Left renal cortex interstitium (tissue), 4 donors: ENCODE measurements around the gene ZNF544. TPM values are rescaled to one million over a fixed set of nuclear protein-coding genes. Genes with fewer than 3 reads are reported as not detected.
"Not testable (repeated sequence)": the region's sequence is repeated elsewhere in the genome, so short reads cannot be mapped to it uniquely, and the experiment has no call there.

Source experiments
- DNase-seq, 4 donors: peaks; one replicate each; pipeline ENCODE4 v3.0.0-alpha.2; 2013; ENCODE audit warnings: low read depth in 4 of 4, low spot score in 2 of 4, missing footprints in 1 of 4
- polyA plus RNA-seq, 4 donors: library from polyadenylated mRNA; unstranded; fragments of 120-200 nt; gene quantifications; one replicate each; pipeline ENCODE4 v1.2.1, GENCODE V29; 2013; ENCODE audit not compliant: insufficient read length in 4 of 4

ZNF544 gene
- polyA plus RNA-seq, 4 donors = 32.4 to 48.9 (median 35.6) TPM

DNA sequence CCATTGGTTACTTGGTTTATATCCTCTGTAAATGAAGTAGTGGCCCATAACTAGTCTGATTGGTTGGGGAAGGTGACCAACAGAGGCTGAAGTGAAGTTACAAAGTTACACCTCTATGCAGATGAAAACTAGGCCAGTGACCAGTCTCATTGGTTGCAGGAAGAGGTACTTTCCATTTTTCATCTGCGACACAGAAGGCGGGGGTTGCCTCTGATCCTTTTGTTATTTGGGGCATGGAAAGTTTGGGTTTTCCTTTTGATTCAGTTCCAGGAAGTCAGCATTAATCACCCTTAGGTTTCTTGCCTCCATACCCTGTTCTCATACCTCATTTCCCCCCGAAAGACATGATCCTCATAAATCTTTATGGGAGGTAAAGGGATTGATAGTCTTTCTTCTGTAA is 20.2 kb downstream of the ZNF544 start:
- DNase-seq = no peak

DNA sequence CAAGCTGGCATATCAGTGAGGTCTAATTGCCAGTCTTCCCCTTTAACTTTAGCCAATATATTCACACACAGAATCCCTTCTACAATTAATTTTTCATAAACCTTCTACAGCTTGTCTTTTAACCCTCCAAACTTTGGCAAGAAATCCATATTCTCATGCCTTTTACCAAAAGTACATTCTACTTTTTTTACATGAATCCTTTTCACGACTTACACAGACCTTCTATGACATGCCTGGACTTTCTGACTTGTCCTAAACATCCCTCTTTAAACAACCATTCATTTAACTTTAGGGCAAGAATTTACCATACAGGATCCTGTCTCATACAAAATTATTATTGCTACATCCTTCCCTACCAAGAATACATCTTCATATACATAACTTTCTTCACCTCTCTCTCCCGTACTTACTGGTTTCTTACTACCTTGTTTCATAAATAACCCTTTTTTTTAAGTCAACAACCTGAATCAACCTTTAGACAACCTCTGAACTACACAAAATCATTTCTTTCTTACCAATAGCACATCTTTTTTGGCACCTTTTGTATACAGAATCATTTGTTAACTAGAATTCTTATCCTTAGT is 23.5 kb downstream of the ZNF544 start:
- no peak for DNase-seq

DNA sequence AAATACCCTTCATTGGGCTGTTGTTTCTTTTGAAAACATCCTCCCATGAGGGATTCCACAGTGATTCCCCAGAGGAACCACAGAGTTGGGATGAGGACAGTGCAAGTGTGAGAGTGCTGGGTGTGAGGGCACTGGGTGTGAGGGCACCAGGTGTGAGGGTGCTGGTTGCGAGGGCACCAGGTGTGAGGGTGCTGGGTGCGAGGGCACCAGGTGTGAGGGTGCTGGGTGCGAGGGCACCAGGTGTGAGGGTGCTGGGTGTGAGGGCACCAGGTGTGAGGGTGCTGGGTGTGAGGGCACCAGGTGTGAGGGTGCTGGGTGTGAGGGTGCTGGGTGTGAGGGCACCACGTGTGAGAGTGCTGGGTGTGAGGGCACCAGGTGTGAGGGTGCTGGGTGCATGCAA is 29.5 kb downstream of the ZNF544 start:
- DNase-seq = not testable (repeated sequence)

DNA sequence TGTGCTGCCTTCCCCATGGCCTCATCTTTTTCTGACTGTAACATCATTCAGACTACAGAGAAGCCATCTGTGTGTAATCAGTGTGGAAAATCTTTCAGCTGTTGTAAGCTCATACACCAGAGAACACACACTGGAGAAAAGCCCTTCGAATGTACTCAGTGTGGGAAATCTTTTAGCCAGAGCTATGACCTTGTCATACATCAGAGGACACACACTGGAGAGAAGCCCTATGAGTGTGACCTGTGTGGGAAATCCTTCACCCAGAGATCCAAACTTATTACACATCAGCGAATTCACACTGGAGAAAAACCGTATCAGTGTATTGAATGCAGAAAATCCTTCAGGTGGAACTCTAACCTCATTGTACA is 32.9 kb downstream of the ZNF544 start:
- DNase-seq = no peak

DNA sequence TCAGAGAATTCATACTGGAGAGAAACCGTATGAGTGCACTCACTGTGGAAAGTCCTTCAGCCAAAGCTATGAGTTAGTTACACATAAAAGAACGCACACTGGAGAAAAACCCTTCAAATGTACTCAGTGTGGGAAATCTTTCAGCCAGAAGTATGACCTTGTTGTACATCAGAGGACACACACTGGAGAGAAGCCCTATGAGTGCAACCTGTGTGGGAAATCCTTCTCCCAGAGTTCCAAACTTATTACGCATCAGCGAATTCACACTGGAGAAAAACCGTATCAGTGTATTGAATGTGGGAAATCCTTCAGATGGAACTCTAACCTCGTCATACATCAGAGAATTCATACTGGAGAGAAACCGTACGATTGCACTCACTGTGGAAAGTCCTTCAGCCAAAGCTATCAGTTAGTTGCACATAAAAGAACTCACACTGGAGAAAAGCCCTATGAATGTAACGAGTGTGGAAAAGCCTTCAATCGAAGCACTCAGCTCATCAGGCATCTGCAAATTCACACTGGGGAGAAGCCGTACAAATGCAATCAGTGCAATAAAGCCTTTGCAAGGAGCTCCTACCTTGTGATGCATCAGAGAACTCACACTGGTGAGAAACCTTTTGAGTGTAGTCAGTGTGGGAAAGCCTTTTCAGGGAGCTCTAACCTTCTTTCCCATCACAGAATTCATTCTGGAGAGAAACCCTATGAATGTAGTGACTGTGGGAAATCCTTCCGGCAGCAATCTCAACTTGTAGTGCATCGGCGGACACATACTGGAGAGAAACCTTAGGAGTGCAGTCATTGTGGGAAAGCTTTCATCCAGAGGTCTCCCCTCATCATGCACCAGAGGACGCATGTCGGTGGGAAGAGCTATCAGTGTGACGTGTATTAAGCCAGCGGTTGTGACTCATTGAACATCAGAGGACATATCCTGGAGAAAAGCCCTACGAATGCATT is 33.5 kb downstream of the ZNF544 start:
- no peak for DNase-seq

DNA sequence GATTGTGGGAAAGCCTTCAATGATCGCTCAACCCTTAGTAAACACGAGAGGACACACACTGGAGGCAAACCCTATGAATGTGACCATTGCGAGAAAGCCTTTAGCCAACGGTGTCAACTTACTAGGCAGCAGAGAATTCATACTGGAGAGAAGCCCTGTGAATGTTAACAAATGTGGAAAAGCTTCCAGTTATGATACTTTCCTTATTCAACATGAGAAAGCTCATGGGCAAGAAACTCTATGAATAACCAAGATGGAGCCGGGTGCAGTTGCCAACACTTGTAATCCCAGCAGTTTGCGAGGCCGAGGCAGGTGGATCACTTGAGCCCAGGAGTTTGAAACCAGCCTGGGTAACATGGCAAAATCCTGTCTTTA is 34.2 kb downstream of the ZNF544 start:
- no peak for DNase-seq

DNA sequence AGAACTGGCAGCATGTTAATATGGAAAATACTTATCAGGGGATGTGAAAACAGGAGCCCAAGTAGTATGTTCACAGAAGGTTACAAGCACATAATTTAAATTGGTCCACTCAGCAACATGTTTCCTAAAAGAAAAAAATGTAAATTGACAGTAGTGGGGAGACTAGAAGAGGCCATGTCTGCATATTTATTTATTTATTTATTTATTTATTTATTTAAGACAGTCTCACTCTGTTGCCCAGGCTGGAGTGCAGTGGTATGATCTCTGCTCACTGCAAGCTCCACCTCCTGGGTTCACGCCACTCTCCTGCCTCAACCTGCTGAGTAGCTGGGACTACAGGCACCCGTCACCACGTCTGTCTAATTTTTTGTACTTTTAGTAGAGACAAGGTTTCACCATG is 36.4 kb downstream of the ZNF544 start:
- DNase-seq = no peak

DNA sequence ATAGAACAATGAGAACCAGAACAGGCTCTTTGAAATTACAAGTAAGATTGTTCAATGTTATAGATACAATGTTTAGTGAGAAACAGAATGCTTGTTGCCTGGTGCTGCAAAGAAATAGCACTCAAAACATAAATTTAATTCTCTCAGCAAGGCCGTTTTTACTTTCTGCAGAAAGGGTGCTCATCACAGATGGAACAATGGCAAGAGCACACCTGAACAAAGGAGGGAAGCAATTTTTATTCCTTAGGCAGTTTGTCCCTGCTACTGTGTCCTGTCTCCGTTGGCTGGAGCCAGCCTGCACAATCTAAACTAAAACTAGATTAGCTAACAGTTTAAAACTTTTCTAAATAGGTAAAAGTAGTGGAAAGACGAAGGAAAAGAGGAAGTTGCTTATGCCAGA is 39.6 kb downstream of the ZNF544 start:
- no peak for DNase-seq

DNA sequence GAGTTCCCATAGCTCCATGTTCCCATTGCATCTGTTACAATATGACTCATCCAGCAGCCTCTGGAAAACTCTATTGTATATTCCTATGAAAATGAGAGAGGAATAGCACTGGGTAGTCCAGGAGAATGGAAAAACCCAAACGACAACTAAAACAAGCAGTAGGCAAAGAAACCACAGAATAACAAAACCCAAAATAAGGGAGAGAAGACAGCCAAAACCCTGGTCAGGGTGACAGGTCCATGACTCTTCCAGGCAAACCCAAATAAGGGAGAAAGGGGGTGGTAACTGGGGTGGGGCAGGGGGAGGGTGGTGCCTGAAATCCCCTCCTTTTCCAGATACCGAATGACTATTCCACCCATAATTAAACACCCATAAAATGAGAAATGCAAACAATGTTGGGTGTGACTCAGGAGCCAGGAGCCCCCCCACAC is 46.1 kb downstream of the ZNF544 start:
- no peak for DNase-seq

DNA sequence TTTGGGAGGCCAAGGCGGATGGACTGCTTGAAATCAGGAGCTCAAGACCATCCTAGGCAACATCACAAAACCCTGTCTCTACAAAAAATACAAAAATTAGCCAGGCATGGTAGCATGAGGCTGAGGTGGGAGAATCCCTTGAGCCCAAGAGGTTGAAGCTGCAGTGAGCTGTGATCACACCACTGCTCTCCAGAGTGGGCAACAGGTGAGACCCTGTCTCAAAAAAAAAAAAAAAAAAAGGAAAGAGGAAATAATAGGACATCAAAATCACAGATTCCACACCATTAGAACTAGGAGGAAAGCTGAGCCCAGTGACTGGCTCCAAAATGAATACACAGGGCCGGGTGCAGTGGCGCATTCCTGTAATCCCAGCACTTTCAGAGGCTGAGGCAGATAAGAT is 46.9 kb downstream of the ZNF544 start:
- no peak for DNase-seq

DNA sequence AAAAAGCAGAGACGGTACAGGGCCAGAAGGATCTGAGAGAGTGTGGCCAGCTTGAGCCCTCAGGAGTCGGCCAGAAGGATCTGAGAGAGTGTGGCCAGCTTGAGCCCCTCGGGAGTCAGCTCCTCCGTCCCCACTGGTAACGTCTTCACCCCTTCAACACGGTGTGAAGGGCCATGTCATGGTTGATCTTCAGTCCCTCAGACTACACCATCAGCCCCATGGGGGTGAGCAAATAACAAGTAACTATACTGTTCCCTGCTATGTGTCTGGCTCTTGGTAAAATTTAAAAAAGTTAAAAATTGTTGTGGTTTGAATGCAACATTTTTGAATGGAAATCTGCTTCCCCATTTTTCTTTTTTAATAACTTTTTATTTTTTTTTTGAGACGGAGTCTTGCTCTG is 48.5 kb downstream of the ZNF544 start:
- DNase-seq = no peak

DNA sequence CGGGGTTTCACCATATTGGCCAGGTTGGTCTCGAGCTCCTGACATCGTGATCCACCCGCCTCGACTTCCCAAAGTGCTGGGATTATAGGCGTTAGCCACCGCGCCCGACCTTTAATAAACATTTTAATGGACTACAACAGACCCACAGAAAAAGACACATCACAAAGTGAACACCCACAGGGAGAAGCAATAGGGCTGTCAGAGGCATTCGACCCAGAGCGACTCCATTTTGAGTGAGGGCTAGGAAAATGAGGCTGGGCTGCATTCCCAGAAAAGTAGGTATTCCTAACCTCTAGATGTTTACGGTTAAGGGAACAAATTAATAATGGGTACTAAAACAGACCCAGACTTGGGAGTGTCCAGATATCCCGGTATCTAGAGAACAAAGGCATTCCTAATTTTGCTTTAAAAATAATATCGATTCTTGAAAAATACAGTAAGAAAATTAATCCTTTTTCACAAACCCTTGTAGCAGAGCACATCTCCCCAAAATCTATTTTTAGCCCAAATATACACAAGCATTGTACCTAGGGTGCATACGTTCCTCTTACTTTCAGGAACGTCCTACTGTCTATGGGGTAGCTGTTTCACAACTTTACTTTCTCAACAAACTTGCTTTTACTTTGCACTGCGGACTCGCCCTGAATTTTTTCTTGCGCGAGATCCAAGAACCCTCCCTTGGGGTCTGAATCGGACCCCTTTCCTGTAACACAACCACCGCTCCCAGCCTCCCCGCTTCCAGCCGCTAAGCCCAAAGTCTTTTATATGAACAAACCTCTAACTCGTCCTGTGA is 49.2 kb downstream of the ZNF544 start:
- peak in 1 of 4 donors; percentile 34 for DNase-seq

DNA sequence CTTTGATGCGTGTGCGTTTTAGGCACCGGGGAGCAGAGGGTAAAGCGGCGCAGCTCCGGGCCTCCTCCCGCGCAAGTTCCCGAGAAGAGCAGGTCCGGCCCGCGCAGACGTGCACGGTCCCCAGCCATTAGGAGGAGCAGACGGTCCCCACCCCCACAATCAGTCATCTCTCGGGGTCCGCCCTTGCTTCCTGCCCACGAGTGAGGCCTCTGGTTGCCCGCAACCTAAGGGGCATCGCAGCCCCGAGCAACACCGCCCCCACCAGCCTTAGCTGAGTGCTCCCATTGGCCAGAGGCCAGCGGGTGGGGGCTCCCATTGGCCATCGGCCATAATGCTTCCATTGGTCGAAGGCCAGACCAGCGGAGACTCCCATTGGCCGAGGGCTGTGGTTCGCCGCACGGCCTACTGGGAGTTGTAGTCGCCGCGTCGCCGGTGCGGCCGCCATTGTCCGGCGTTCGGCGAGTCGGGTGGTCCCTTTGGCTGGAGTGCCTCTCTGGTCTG is 49.9 kb downstream of the ZNF544 start, which contains the start of gene ZNF8:
Gene ZNF8, plus strand, starts transcription at position 415 of the 501 bp plus-strand sequence. CDS start 127 bp downstream, outside the sequence.
- DNase-seq = peak; percentile 95 to 98 (median 96)

DNA sequence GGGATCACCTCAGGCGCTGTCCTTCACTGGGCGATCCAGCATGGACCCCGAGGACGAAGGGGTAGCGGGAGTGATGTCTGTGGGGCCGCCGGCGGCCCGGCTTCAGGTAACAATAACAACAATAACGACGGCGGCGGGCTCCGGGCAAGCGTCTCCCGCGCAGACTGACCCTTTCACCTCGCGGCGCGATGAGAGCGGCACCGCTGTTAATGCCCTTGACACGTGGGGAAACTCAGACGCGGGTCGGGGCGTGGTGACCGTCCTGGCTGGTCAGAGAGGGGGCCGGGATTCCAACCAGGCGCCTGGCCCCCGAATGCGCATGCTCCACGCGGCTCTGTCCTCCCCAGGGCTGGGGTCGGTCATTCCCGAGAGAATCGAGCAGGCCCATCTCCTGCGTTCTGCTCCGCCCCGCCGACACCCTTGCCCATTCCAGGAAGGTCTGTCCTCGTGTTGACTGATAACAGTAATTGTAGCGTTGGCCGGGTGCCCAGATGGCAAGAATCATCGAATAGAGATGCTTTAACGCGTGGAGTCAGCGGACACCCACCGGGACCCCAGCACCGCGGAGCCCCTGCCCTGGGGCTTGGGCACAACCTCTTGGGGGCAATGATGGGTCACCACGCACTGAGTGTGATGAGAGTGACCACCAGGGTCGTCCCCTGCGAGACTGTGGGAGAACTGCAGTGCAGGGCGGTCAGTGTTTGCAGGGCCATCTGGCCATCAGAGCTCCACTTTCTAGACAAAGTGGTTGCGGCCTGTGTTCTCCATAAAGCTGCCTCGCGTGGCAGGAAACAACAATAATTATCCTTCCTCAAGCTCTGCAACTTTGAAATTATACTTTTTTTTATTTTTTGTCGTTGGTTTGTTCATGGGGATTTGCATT is 50.6 kb downstream of the ZNF544 start:
- DNase-seq = peak; percentile 36 to 42 (median 40)

DNA sequence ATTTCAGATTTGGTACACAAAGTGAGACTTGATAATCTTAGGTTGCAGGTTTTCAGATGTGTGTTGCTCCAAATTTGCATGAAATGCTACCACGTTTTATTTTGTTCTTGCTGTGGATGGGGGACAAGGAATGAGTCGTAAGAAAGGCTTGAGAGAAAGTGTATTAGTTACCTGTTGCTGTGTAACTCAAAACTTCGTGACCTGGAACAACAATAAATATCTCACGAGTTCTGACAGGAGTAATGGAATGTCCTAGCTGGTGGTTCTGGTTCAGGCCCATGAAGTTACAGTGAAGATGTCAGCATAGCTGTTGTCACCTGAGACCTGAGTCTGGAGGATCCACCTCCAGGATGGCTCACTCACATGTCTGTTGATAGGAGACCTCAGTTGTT is 51.2 kb downstream of the ZNF544 start:
- DNase-seq = no peak

DNA sequence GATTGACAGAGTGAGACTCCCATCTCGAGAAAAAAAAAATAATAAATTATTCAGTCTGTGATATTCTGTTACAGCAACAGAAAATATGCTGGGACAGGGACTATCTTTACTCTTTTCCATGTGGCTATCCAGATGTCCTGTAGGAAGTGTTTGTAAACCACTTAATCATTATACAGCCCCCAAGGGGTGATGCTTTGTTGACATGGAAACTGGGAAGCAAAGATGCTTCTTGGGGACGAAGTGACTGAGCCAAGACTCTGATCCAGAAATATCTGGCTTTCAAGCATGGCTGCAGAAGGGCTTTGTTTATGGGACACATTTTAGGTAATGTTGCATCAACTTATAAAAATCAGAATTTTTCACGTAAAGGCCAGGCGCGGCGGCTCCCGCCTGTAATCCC is 55.5 kb downstream of the ZNF544 start:
- no peak for DNase-seq

DNA sequence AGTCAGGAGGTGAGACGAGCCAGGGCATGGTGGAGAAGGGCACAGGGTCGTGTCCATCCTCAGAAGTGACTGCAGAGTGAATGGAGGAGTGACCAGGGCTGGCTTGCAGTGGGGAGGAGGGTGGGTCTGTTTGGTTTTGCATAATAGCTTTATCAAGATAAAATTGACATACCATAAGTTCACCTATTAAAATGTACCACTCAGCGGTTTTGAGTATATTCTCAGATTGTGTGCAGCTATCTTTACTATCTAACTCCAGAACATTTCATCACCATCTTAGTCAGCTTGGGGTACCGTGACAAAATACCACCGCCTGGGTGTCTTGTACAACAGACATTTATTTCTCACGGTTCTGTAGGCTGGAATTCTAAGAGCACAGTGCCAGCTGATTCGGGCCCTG is 63.2 kb downstream of the ZNF544 start:
- no peak for DNase-seq

DNA sequence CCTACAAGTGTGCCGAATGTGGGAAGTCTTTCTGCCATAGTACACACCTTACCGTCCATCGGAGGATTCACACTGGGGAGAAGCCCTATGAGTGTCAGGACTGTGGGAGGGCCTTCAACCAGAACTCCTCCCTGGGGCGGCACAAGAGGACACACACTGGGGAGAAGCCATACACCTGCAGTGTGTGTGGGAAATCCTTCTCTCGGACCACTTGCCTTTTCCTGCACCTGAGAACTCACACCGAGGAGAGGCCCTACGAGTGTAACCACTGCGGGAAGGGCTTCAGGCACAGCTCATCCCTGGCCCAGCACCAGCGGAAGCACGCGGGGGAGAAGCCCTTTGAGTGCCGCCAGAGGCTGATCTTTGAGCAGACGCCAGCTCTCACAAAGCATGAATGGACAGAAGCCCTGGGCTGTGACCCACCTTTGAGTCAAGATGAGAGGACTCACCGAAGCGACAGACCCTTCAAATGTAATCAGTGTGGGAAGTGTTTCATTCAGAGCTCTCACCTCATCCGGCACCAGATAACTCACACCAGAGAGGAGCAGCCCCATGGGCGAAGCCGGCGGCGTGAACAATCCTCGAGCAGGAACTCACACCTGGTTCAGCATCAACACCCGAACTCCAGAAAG is 66.1 kb downstream of the ZNF544 start:
- no peak for DNase-seq

DNA sequence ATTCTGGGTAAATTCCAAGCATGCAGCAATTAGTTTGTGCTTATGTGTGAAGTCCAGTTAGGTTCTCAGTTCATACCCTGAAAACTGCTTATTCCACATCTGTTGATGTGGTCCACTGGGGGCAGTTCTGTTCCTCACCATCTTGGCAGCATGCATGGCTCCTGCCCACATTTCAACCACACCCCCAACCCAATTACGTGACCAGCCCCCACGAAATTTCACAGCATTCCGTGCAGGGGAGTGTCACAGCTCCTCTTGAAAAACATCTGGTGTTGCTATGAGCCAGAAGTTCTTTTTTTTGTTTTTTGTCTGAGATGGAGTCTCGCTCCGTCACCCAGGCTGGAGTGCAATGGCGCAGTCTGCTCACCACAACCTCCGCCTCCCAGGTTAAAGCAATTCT is 67.4 kb downstream of the ZNF544 start:
- DNase-seq = no peak

DNA sequence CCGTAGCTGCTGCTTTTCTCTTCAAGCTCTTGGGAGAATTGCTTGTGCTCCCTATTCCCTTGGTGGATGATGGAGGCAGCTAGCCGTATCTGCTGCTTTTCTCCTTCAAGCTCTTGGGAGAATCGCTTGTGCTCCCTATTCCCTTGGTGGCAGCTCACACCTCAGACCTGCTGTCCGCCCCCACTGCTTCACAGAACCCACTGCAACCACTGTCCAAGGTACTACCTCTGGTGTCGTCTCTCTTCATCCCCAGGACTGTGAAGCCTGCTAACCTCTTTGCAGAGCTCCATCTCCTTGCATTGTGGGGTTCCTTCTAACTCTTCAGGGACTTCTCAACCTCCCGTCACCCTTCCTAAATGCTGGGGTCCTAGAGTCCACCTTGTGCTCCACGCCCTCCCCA is 71.9 kb downstream of the ZNF544 start:
- no peak for DNase-seq
